Measurements from ENCODE around the gene ADAMTS2.

DNA sequence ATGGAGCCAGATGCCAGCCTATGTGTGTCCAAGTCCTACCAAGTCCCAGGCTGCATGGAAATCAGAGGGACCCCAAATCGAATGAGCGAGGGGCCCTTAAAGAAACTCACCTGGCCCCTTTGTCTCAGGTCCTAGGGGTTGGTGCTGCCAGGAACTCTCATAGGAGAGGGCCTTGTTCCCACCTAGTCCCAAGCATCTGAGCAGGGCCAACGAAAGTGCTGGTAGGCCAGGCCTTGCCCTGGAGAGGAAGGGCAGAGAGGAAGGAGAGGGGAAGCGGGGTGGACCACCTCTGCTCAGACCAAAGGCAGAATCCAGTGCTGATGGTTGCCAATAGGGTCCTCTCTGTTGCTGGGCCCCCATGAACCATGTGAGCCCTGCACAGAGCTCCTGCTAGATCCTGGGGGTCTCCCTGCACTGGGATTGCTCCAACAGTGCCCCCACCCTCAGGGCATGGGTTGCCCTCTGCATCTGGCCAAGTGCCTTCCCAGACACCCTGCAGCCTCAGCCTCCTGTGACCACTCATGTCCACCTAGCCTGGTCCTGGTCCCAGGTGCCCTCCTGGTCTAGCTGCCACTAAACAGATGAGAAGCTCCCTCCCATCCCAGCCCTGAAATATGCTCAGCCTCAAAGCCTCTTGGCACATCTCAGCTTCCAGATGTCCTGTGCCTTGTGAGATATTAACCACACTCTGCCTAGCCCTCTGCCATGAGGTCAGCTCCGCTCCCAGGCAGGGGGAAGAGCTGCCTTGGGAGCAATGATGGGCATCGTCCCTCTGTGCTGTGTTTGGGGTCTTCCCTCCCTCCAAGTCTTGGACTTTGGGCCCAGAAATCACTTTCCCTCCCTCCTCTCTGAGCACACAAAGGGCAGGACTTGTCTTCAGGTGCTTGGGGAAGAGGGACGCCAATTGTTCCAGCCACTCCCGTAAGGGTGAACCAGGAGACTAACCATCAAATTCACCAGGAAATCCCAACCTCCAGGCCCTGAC, 109.6 kb downstream of the ADAMTS2 start:
- TF ChIP-seq CTCF (IDR thresholded peaks at IDR 0.05; ENCODE audit: insufficient read depth, low read length, poor library complexity, severe bottlenecking) (no peak), EZH2phosphoT487 (conservative IDR thresholded peaks at IDR 0.05; ENCODE audit: low read length) (no peak)
